Activated naive CD4-positive, alpha-beta T cell treated with anti-CD3 and anti-CD28 coated beads, Interleukin-2, amount 50 U/mL, for 24 hours (primary cell): ENCODE measurements around the gene S100B.

ENCODE experiments used
- H3K27ac Mint-ChIP-seq: one replicate; pipeline ENCODE4 v1.8.0; 2021; ENCODE audit warnings: mild to moderate bottlenecking, mixed read lengths
- H3K27me3 Mint-ChIP-seq: one replicate; pipeline ENCODE4 v1.8.0; 2021; ENCODE audit warnings: mixed read lengths
- H3K36me3 Mint-ChIP-seq: one replicate; pipeline ENCODE4 v1.8.0; 2021; ENCODE audit warnings: mixed read lengths
- H3K4me1 Mint-ChIP-seq: one replicate; pipeline ENCODE4 v1.8.0; 2021; ENCODE audit warnings: mixed read lengths
- H3K4me3 Mint-ChIP-seq: one replicate; pipeline ENCODE4 v1.8.0; 2021; ENCODE audit warnings: mild to moderate bottlenecking, mixed read lengths
- H3K9me3 Mint-ChIP-seq: one replicate; pipeline ENCODE4 v1.8.0; 2021; ENCODE audit warnings: mixed read lengths

S100B gene

GRCh38 chr21:46618738-46619379 is 14.0 kb upstream of the S100B start:
- H3K4me1 Mint-ChIP-seq: peaks cover 50% of the 10 kb centered on the region
- no peak overlapping the region for H3K27ac Mint-ChIP-seq
- H3K4me3 Mint-ChIP-seq: no peak overlapping the region
- H3K9me3 Mint-ChIP-seq: no peaks in the 10 kb centered on the region
- no peaks in the 10 kb centered on the region for H3K36me3 Mint-ChIP-seq
- H3K27me3 Mint-ChIP-seq: no peaks in the 10 kb centered on the region

DNA sequence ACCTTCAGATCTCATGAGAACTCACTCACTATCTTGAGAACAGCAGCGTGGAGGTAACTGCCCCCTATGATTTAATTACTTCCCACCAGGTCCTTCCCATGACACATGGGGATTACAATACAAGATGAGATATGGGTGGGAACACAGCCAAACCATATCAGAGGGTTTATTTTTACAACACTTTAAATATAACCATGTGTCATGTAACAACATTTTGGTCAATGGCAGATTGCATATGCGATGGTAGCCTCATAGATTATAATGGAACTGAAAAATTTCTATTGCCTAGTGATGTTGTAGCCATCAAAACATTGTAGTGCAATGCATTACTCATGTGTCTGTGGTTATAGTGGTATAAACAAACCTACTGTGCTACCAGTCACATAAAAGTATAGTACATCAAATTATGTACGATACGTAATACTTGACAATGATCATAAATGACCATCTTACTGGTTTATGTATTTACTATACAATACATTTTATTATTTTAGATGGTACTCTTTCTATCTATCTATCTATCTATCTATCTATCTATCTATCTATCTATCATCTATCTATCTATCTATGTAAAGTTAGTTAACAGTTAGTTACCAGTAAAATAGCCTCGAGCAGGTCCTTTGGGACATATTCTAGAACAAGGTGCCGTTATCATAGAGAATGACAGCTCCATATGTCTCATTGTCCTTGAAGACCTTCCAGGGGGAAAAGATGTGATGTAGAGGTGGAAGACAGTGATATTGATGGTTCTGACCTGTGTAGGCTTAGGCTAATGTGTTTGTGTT is 12.6 kb upstream of the S100B start:
- Mint-ChIP-seq H3K9me3 (no peaks in the 10 kb centered on the region), H3K4me1 (peaks cover 41% of the 10 kb centered on the region), H3K36me3 (no peaks in the 10 kb centered on the region), H3K27me3 (no peaks in the 10 kb centered on the region), H3K4me3 (no peak overlapping the region), H3K27ac (no peak overlapping the region)

DNA sequence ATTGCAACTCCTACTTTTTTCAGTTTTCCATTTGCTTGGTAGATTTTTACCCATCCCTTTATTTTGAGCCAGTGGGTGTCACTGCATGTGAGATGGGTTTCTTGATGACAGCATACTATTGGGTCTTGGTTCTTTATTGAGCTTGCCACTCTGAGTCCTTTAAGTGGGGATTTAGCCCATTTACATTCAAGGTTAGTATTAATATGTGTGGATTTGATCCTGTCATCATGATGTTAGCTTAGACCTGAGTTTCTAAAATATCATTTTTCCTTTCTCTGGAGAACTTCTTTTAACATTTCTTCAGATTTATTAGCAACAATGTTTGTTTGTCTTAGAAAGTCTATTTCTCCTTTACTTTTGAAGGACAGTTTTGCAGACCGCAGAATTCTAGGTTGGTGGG is 11.8 kb upstream of the S100B start:
- no peaks in the 10 kb centered on the region for H3K27me3 Mint-ChIP-seq
- H3K4me3 Mint-ChIP-seq: no peak overlapping the region
- H3K4me1 Mint-ChIP-seq: peaks cover 33% of the 10 kb centered on the region
- peaks cover 2% of the 10 kb centered on the region for H3K36me3 Mint-ChIP-seq
- no peaks in the 10 kb centered on the region for H3K9me3 Mint-ChIP-seq
- no peak overlapping the region for H3K27ac Mint-ChIP-seq

DNA sequence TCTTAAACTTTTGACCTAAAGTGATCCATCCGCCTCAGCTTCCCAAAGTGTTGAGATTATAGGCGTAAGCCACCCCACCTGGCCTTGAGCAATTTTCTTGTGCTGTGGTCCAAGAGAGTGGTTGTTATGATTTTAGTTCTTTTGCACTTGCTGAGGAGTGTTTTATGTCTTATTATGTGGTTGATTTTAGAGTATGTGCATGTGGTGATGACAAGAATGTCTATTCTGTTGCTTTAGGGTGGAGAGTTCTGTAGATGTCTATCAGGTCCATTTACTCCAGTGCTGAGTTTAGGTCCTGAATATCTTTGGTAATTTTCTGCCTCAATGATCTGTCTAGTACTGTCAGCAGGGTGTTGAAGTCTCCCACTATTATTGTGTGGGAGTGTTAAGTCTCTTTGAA is 11.2 kb upstream of the S100B start:
- no peaks in the 10 kb centered on the region for H3K27me3 Mint-ChIP-seq
- no peak overlapping the region for H3K27ac Mint-ChIP-seq
- H3K4me1 Mint-ChIP-seq: peaks cover 27% of the 10 kb centered on the region
- H3K36me3 Mint-ChIP-seq: peaks cover 3% of the 10 kb centered on the region
- no peak overlapping the region for H3K4me3 Mint-ChIP-seq
- no peaks in the 10 kb centered on the region for H3K9me3 Mint-ChIP-seq

DNA sequence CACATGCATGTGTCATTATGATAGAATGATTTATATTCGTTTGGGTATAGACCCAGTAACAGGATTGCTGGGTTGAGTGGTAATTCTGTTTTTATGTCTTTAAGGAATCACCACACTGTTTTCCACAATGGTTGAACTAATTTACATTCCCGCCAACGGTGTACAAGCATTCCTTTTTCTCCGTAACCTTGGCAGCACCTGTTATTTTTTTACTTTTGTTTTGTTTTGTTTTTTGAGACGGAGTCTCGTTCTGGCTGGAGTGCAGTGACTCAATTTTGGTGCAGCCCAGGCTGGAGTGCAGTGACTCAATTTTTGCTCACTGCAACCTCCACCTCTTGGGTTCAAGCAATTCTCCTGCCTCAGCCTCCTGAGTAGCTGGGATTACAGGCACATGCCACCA is 8.5 kb upstream of the S100B start:
- no peak overlapping the region for H3K4me3 Mint-ChIP-seq
- H3K36me3 Mint-ChIP-seq: peaks cover 3% of the 10 kb centered on the region

GRCh38 chr21:46610018-46610701 is 5.3 kb upstream of the S100B start:
- Mint-ChIP-seq H3K9me3 (no peaks in the 10 kb centered on the region), H3K4me1 (peaks cover 30% of the 10 kb centered on the region), H3K36me3 (peaks cover 3% of the 10 kb centered on the region), H3K27ac (no peak overlapping the region), H3K4me3 (no peak overlapping the region), H3K27me3 (no peaks in the 10 kb centered on the region)

More for the DNA sequence above, 8.5 kb upstream of the S100B start:
- no peak overlapping the region for H3K27ac Mint-ChIP-seq
- H3K27me3 Mint-ChIP-seq: no peaks in the 10 kb centered on the region
- H3K4me1 Mint-ChIP-seq: peaks cover 11% of the 10 kb centered on the region
- H3K9me3 Mint-ChIP-seq: no peaks in the 10 kb centered on the region

DNA sequence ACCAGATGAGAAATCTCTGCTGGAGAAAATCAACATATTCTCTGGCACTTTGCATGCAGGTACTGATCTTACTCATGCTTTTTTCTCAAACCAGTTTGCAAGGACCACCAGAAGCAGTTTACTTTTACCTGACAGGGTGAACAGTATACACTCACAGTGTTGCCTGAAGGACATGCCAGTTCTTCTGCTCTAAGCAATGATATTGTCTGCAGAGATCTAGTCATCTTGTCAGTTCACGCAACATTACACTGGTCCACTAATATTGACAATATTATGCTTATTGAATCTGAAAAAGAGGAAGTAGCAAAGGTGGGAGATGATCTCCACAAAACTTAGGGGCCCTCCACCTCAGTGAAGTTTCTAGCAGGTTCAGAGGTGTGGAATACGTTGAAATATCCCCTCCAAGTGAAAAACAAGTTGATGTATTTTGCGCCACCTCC is 3.8 kb upstream of the S100B start:
- Mint-ChIP-seq H3K4me3 (no peak overlapping the region), H3K27ac (no peak overlapping the region), H3K9me3 (no peaks in the 10 kb centered on the region), H3K4me1 (peaks cover 40% of the 10 kb centered on the region), H3K36me3 (peaks cover 3% of the 10 kb centered on the region), H3K27me3 (no peaks in the 10 kb centered on the region)

DNA sequence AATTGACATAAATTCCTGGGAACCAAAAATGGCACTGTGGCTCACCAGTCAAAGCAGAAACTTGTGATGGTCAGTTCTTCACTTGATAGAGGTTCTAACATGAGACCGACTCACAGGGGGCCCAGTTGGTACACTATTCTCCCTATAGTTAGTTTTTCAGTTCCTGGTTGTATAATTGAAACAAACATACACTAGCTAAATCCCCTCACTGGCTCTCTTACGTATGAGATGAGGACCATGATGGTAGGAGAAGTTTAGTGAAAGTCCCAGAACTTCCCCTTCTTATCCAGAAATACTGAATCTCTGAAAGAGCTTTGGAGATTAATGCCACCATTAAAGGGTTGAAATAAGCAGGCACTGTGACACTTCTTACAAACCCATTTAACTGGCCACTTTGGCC is 2.8 kb upstream of the S100B start:
- no peak overlapping the region for H3K4me3 Mint-ChIP-seq
- H3K27ac Mint-ChIP-seq: peak overlapping the region; percentile 12
- H3K4me1 Mint-ChIP-seq: peaks cover 42% of the 10 kb centered on the region
- no peaks in the 10 kb centered on the region for H3K9me3 Mint-ChIP-seq
- H3K36me3 Mint-ChIP-seq: peaks cover 3% of the 10 kb centered on the region
- H3K27me3 Mint-ChIP-seq: no peaks in the 10 kb centered on the region

GRCh38 chr21:46606427-46606813 is 1.5 kb upstream of the S100B start:
- Mint-ChIP-seq H3K27ac (no peak overlapping the region), H3K4me3 (no peak overlapping the region), H3K4me1 (peaks cover 52% of the 10 kb centered on the region), H3K9me3 (no peaks in the 10 kb centered on the region), H3K36me3 (no peaks in the 10 kb centered on the region), H3K27me3 (no peaks in the 10 kb centered on the region)

- peak overlapping the region; percentile 65 for H3K27ac Mint-ChIP-seq
- H3K27me3 Mint-ChIP-seq: no peaks in the 10 kb centered on the region
- no peaks in the 10 kb centered on the region for H3K36me3 Mint-ChIP-seq
- H3K4me1 Mint-ChIP-seq: peaks cover 52% of the 10 kb centered on the region
- H3K9me3 Mint-ChIP-seq: no peaks in the 10 kb centered on the region
- H3K4me3 Mint-ChIP-seq: peak overlapping the region; percentile 26
Measured at GRCh38 chr21:46605767-46606426, 1.0 kb upstream of the S100B start.

- no peaks in the 10 kb centered on the region for H3K9me3 Mint-ChIP-seq
- no peaks in the 10 kb centered on the region for H3K36me3 Mint-ChIP-seq
- H3K27ac Mint-ChIP-seq: no peak overlapping the region
- H3K4me3 Mint-ChIP-seq: no peak overlapping the region
- H3K4me1 Mint-ChIP-seq: peaks cover 63% of the 10 kb centered on the region
- no peaks in the 10 kb centered on the region for H3K27me3 Mint-ChIP-seq
Measured at GRCh38 chr21:46604329-46604974, 430 bp downstream of the S100B start.

- no peaks in the 10 kb centered on the region for H3K36me3 Mint-ChIP-seq
- H3K9me3 Mint-ChIP-seq: no peaks in the 10 kb centered on the region
- peaks cover 67% of the 10 kb centered on the region for H3K4me1 Mint-ChIP-seq
- H3K27ac Mint-ChIP-seq: no peak overlapping the region
- no peaks in the 10 kb centered on the region for H3K27me3 Mint-ChIP-seq
- H3K4me3 Mint-ChIP-seq: no peak overlapping the region
Measured at GRCh38 chr21:46603228-46603627, 1.7 kb downstream of the S100B start.

GRCh38 chr21:46600978-46601377 is 3.9 kb downstream of the S100B start:
- Mint-ChIP-seq H3K36me3 (no peaks in the 10 kb centered on the region), H3K4me3 (no peak overlapping the region), H3K27me3 (no peaks in the 10 kb centered on the region), H3K27ac (no peak overlapping the region), H3K4me1 (peaks cover 45% of the 10 kb centered on the region), H3K9me3 (no peaks in the 10 kb centered on the region)

- no peaks in the 10 kb centered on the region for H3K9me3 Mint-ChIP-seq
- no peak overlapping the region for H3K27ac Mint-ChIP-seq
- peaks cover 38% of the 10 kb centered on the region for H3K4me1 Mint-ChIP-seq
Measured at GRCh38 chr21:46600305-46600704, 4.6 kb downstream of the S100B start.

More at GRCh38 chr21:46600305-46600704, 4.6 kb downstream of the S100B start:
- Mint-ChIP-seq H3K36me3 (no peaks in the 10 kb centered on the region), H3K4me3 (no peak overlapping the region), H3K27me3 (no peaks in the 10 kb centered on the region)
